NCI-H2196 treated with DMSO at 0.1 percent for 48 hours (cell line): ENCODE measurements around the gene PAX2.
"Not testable (repeated sequence)": the region's sequence is repeated elsewhere in the genome, so short reads cannot be mapped to it uniquely, and the experiment has no call there.

Source experiments
- DNase-seq: peaks from one replicate; lab custom pipeline; 2025; ENCODE audit not compliant: unreplicated experiment; lab: John Stamatoyannopoulos, UW

PAX2 gene

GRCh38 chr10:100744987-100745881, at the start of gene PAX2:
Gene PAX2 (plus strand): TSS chr10:100745582. CDS start chr10:100746261, 679 bp downstream.
- no peak for DNase-seq

DNA sequence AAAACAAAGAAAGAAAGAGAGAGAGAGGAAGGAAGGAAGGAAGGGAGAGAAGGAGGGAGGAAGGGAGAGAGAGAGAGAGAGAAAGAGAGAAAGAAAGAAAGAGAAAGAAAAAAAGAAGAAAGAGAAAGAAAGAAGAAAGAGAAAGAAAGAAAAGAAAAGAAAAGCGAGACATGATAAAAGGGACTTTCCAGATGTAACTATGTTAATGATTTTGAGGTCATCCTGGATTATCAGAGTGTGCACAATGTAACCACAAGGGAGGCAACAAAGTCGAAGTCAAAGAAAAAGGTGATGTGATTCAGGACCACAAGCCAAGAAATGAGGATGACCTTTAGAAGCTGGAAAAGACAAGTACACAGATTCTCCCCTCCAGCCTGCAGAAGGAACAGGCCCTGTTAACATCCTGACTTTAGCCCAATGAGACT, 48.9 kb upstream of the PAX2 start:
- DNase-seq, result no peak

- no peak for DNase-seq
Measured at GRCh38 chr10:100697070-100697469, 48.3 kb upstream of the PAX2 start.

DNA sequence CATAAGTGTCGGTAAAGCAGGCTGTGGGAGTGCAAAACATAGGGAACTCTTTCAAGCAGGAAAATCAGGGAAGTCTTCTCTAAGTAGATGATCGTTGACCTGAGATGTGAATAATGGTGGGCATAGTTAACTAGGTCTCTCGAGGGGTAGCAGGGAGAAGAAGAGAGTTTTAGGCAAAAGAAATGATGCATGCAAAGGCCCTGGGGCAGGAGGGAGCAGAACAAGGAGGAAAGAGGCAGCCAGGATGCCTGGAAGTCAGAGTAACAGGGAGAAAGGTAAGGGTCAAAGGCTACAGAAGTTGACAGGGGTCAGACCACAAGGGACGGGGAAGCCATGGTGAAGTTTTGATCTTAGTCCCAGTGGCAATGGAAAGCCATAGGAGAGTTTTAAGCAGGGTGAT, 47.8 kb upstream of the PAX2 start:
- DNase-seq, result no peak

DNA sequence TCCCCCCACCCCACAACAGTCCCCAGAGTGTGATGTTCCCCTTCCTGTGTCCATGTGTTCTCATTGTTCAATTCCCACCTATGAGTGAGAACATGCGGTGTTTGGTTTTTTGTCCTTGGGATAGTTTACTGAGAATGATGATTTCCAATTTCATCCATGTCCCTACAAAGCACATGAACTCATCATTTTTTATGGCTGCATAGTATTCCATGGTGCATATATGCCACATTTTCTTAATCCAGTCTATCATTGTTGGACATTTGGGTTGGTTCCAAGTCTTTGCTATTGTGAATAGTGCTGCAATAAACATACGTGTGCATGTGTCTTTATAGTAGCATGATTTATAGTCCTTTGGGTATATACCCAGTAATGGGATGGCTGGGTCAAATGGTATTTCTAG, 43.7 kb upstream of the PAX2 start:
- DNase-seq, result not testable (repeated sequence)

- DNase-seq, result no peak
Measured at GRCh38 chr10:100705139-100705538, 40.2 kb upstream of the PAX2 start.

DNA sequence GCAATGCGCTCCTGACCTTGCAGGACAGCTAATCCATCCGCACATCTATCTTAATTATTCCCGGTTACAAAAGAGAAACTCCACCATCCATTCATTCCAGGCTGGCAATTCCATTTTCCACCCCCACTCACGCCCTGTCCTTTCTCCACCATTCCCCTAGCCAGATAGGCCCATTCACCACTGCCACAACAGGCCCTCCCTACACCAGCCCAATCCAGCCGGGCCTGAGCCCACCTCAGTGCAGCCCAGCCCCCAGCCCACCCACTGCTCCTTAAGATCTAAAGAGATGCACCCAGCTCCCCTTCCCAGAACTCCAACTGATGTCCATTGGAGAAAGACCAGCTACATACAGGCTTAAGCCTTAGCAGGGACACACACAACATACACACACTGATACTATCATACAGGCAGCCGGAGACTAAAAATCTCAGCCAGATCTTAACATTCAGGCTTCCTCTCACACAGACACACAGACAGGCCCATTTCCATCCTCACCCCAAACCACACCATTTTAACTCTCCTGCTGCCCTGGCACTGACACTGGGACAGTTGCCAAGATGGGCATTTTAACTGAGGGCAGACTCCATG, 38.0 kb upstream of the PAX2 start:
- DNase-seq, result no peak

GRCh38 chr10:100709146-100710082, 36.0 kb upstream of the PAX2 start:
- no peak for DNase-seq

GRCh38 chr10:100710151-100710871, 35.1 kb upstream of the PAX2 start:
- DNase-seq, result no peak

GRCh38 chr10:100713049-100713858, 32.1 kb upstream of the PAX2 start:
- no peak for DNase-seq

DNA sequence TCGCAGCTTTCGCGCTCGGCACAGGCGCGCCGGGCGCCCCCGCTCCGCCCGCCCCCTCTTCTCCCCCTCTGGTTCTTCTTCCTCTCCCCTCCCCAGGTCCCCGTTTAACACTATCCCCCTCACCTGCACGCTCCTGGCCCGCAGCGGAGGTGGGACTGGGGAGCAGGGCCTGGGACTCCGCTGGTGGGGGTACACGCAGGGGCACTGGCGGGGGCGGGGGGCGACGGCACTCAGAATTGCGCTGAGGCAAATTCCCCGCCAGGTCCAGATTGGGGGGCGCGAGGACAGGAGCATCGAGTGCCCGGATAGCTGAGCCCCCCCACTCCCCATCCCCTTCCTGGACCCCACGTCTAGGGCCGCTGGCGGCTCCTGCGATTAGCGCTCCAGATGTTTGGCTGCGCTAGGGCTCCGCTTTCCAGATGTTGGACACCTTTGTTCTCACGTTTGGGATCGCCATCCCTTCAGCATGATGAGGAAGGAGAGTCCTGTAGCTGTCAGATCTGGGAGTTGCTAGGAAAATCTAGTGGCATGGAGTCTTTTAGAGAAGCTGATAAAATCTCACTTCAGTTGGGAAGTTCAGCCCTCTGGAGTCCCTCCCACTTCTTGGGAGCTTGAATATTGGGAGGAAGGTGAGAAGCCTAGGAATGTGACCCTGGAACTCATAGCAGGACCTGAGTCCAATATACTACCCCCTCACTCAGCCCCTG, 31.4 kb upstream of the PAX2 start:
- DNase-seq, result no peak

GRCh38 chr10:100714566-100714950, 30.8 kb upstream of the PAX2 start:
- no peak for DNase-seq

DNA sequence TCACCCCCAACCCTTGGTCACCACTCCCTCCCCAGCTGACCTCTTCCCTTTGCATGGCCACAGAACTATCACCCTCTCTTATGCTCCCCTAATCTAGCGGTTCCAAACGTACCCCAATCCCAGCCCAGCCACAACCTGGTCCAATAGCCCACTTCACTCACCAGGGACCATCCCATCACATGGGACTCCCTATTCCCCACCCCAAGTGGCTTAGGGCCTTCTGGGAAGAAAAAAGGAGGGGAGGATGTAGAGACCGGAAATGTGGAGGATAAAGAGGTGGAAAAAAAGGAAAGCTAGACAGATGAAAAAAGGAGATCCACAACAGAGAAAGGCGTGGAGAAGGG, 30.3 kb upstream of the PAX2 start:
- no peak for DNase-seq

- DNase-seq, result no peak
Measured at GRCh38 chr10:100715445-100716385, 29.7 kb upstream of the PAX2 start.

DNA sequence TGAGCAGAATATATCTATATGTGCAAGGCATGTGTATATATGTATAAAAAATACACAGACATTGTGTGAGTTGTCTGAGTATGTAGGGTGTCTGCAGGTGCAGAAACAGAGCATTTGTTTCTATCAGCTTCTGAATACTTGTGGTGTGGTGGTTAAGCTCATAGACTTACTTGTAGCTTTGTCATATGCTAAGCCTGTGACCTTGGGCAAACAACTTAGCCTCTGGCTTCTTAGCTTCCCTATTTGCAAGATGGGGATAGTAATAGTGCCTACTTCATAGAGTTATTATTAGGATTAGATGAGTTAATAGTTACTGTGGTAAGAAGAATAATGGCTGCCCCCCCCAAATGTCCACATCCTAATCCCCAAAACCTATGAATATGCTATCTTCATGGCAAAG, 28.2 kb upstream of the PAX2 start:
- DNase-seq, result no peak

- DNase-seq, result no peak
Measured at GRCh38 chr10:100718197-100718742, 27.1 kb upstream of the PAX2 start.

- no peak for DNase-seq
Measured at GRCh38 chr10:100723180-100723579, 22.2 kb upstream of the PAX2 start.
